ENCODE results near the gene ZNF417.

ZNF417 gene

GRCh38 chr19:57935731-57936130 lies 19.3 kb upstream of the ZNF417 start:
- Histone ChIP-seq H3F3A (ENCODE audit: insufficient read depth) (no peaks in the 10 kb centered on the region), H3K9me3 (ENCODE audit: insufficient read depth, low read length) (peaks cover 10% of the 10 kb centered on the region; the same call in 1 of the 2 replicates), H3K79me2 (ENCODE audit: insufficient read depth, low read length) (no peaks in the 10 kb centered on the region), H4K20me1 (ENCODE audit: low read depth, low read length) (no peaks in the 10 kb centered on the region), H3K36me3 (ENCODE audit: low read length) (no peaks in the 10 kb centered on the region), H3K9ac (ENCODE audit: low read length) (no peak overlapping the region), H2AFZ (ENCODE audit: low read depth, low read length, severe bottlenecking) (no peak overlapping the region), H3K4me2 (ENCODE audit: low read depth, low read length, poor library complexity, severe bottlenecking) (no peak overlapping the region), H3K27ac (ENCODE audit: low read depth, low read length) (no peak overlapping the region), H3K27me3 (ENCODE audit: low read length) (no peaks in the 10 kb centered on the region), H3K4me3 (ENCODE audit: insufficient read depth, low read length, poor library complexity, severe bottlenecking) (no peak overlapping the region), H3K9me2 (replicated peaks; ENCODE audit: insufficient read depth, low read length) (no peaks in the 10 kb centered on the region)
- TF ChIP-seq EZH2phosphoT487 (conservative IDR thresholded peaks at IDR 0.05; ENCODE audit: low read length) (no peak), CTCF (IDR thresholded peaks at IDR 0.05; ENCODE audit: insufficient read depth, low read length, poor library complexity, severe bottlenecking) (no peak)

- H3K4me3 ChIP-seq (ENCODE audit: insufficient read depth, low read length, poor library complexity, severe bottlenecking), result no peak within 1 kb of the TSS
- no peak within 1 kb of the TSS for H3K4me2 ChIP-seq (ENCODE audit: low read depth, low read length, poor library complexity, severe bottlenecking)
- no peaks in the 10 kb centered on the region for H3K79me2 ChIP-seq (ENCODE audit: insufficient read depth, low read length)
- H3F3A ChIP-seq (ENCODE audit: insufficient read depth), result no peaks in the 10 kb centered on the region
- H3K36me3 ChIP-seq (ENCODE audit: low read length), result no peaks in the 10 kb centered on the region
- H4K20me1 ChIP-seq (ENCODE audit: low read depth, low read length), result no peaks in the 10 kb centered on the region
- TF ChIP-seq CTCF (IDR thresholded peaks at IDR 0.05; ENCODE audit: insufficient read depth, low read length, poor library complexity, severe bottlenecking) (no peak), EZH2phosphoT487 (conservative IDR thresholded peaks at IDR 0.05; ENCODE audit: low read length) (no peak)
- no peak within 1 kb of the TSS for H3K9ac ChIP-seq (ENCODE audit: low read length)
- H3K9me3 ChIP-seq (ENCODE audit: insufficient read depth, low read length), result peaks cover 10% of the 10 kb centered on the region; the same call in 1 of the 2 replicates
- no peaks in the 10 kb centered on the region for H3K27me3 ChIP-seq (ENCODE audit: low read length)
- no peaks in the 10 kb centered on the region for H3K9me2 ChIP-seq (replicated peaks; ENCODE audit: insufficient read depth, low read length)
- no peak within 1 kb of the TSS for H3K27ac ChIP-seq (ENCODE audit: low read depth, low read length)
- H2AFZ ChIP-seq (ENCODE audit: low read depth, low read length, severe bottlenecking), result no peak within 1 kb of the TSS
These were observed 18.7 kb upstream of the ZNF417 start, which contains the start of gene ZNF418 for GRCh38 chr19:57934820-57935665. Gene ZNF418, minus strand, starts transcription at chr19:57935402. Its CDS starts 1,580 bp downstream, at chr19:57933822.

DNA sequence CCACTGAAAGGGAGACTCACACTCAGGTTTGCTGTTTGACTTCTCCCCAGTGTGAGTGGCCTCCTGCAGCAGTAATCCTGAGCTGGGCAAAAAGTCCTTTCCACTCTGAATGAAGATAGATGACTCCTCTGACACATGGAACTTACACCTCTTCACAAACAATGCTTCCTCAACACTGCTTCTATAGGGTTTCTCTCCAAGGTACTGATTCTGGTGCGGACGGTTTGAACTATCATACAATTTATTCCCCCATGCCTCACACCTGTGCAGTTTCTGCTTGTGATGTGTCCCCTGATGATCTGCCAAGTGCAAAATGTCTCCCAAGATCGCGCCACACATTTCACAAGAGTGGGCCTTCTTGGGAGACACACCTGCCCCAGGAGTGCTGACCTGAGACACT lies 11.2 kb upstream of the ZNF417 start:
- Histone ChIP-seq H3K36me3 (ENCODE audit: low read length) (no peaks in the 10 kb centered on the region), H3K27me3 (ENCODE audit: low read length) (no peaks in the 10 kb centered on the region), H3K4me2 (ENCODE audit: low read depth, low read length, poor library complexity, severe bottlenecking) (no peak overlapping the region), H3K27ac (ENCODE audit: low read depth, low read length) (no peak overlapping the region), H3F3A (ENCODE audit: insufficient read depth) (no peaks in the 10 kb centered on the region), H4K20me1 (ENCODE audit: low read depth, low read length) (no peaks in the 10 kb centered on the region), H3K9me2 (replicated peaks; ENCODE audit: insufficient read depth, low read length) (no peaks in the 10 kb centered on the region), H3K9ac (ENCODE audit: low read length) (no peak overlapping the region), H3K9me3 (ENCODE audit: insufficient read depth, low read length) (peaks cover 5% of the 10 kb centered on the region; the same call in 1 of the 2 replicates), H3K79me2 (ENCODE audit: insufficient read depth, low read length) (no peaks in the 10 kb centered on the region), H3K4me3 (ENCODE audit: insufficient read depth, low read length, poor library complexity, severe bottlenecking) (no peak overlapping the region), H2AFZ (ENCODE audit: low read depth, low read length, severe bottlenecking) (no peak overlapping the region)
- TF ChIP-seq EZH2phosphoT487 (conservative IDR thresholded peaks at IDR 0.05; ENCODE audit: low read length), result no peak
- no peak for TF ChIP-seq CTCF (IDR thresholded peaks at IDR 0.05; ENCODE audit: insufficient read depth, low read length, poor library complexity, severe bottlenecking)
